Measurements from ENCODE around the gene CLSTN2. TPM values are rescaled to one million over a fixed set of nuclear protein-coding genes. Genes with fewer than 3 reads are reported as not detected.

The CLSTN2 gene
- total and polyA plus RNA-seq, 12 donors: 0.67 to 17.8 (median 5.3) TPM

DNA sequence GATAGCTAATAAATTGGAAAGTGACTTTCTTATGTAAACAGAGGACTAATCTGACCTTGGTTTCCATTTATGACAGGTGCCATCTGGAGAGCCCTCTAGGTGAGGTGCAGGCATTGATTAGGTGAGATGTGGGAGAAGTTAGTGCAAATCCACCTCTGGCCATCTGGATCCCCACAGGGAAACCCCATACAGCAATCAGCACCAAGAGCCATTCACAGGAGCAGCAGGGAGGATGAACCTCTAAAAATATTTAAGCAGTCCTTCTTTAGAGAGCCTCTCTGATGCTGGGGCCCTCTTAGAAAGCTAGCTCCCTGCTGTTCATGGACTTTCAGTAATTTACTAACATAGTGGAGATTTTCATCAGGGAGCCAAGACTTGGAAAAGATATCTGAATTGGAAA lies 69.3 kb downstream of the CLSTN2 start:
- Histone ChIP-seq H3K9me3 (replicated peaks in 1 of 3) (no peaks in the 10 kb centered on the region), H3K27ac (no peak overlapping the region), H3K27me3 (no peaks in the 10 kb centered on the region), H3K4me3 (no peak overlapping the region), H3K4me1 (replicated peaks in 1 of 2) (no peaks in the 10 kb centered on the region), H3K36me3 (replicated peaks in 1 of 2) (no peaks in the 10 kb centered on the region)
- intact Hi-C loops (cut with DNase I): no loop called here
- peak in 1 of 7 donors; percentile 13 for DNase-seq
- TF ChIP-seq, protein P1, sequence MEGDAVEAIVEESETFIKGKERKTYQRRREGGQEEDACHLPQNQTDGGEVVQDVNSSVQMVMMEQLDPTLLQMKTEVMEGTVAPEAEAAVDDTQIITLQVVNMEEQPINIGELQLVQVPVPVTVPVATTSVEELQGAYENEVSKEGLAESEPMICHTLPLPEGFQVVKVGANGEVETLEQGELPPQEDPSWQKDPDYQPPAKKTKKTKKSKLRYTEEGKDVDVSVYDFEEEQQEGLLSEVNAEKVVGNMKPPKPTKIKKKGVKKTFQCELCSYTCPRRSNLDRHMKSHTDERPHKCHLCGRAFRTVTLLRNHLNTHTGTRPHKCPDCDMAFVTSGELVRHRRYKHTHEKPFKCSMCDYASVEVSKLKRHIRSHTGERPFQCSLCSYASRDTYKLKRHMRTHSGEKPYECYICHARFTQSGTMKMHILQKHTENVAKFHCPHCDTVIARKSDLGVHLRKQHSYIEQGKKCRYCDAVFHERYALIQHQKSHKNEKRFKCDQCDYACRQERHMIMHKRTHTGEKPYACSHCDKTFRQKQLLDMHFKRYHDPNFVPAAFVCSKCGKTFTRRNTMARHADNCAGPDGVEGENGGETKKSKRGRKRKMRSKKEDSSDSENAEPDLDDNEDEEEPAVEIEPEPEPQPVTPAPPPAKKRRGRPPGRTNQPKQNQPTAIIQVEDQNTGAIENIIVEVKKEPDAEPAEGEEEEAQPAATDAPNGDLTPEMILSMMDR (IDR thresholded peaks at IDR 0.05): no peak
- no peak for TF ChIP-seq POLR2A (IDR thresholded peaks at IDR 0.05)

DNA sequence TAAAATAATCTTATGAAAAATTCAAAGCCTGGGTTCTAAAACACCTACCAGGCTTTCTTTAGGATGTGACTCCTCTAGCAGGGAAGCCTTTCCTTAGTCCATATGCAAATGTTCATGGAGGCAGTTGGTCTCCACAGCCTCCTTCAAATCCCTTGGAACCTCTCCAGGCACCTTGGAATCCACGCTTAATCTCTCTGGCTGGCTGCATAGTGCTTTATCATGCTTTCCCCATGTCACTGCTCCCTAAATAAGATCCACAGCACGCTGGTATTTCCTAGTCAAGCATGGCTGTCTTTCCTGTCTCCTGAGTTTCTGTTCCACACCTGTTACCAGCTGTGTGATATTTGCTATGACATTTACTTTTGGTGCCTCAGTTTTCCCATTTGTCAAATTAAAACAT lies 71.3 kb downstream of the CLSTN2 start:
- TF ChIP-seq POLR2A (IDR thresholded peaks at IDR 0.05): no peak
- TF ChIP-seq, protein P1 (IDR thresholded peaks at IDR 0.05): no peak
- peak in 1 of 7 donors; percentile 29 for DNase-seq
- intact Hi-C loops (cut with DNase I): no loop called here
- Histone ChIP-seq H3K27ac (no peak overlapping the region), H3K36me3 (replicated peaks in 1 of 2) (no peaks in the 10 kb centered on the region), H3K27me3 (no peaks in the 10 kb centered on the region), H3K9me3 (replicated peaks in 1 of 3) (no peaks in the 10 kb centered on the region), H3K4me1 (replicated peaks in 1 of 2) (no peaks in the 10 kb centered on the region), H3K4me3 (no peak overlapping the region)
- WGBS, 4 donors: 21 to 37% (median 34%) methylated on average over 2 of the region's 2 CpGs

DNA sequence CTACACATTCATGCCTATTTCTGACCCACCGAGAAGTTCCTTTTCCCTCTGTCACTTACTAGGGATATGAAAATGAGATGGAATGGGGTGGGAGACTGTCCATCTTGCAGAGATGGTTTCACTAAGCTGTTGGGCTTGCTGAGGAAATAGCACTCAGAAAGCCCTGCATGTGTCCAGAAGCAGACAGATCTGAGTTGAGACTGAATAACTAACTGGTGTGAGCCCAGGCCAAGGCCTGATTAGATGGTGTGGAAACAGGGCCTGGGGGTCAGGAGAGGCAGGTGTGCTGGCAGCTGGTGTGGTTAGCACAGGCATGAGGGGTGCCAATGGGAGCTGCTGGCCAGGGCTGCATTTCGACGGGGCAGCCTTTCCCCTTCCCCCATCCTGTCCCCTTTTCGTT lies 72.1 kb downstream of the CLSTN2 start:
- peak in 1 of 7 donors; percentile 28 for DNase-seq
- WGBS, 4 donors: 82 to 92% (median 89%) methylated on average over 4 of the region's 4 CpGs
- intact Hi-C loops (cut with DNase I): no loop called here
- Histone ChIP-seq H3K4me1 (replicated peaks in 1 of 2) (no peaks in the 10 kb centered on the region), H3K27ac (no peak overlapping the region), H3K4me3 (no peak overlapping the region), H3K9me3 (replicated peaks in 1 of 3) (no peaks in the 10 kb centered on the region), H3K27me3 (no peaks in the 10 kb centered on the region), H3K36me3 (replicated peaks in 1 of 2) (no peaks in the 10 kb centered on the region)
- TF ChIP-seq POLR2A (IDR thresholded peaks at IDR 0.05): no peak

DNA sequence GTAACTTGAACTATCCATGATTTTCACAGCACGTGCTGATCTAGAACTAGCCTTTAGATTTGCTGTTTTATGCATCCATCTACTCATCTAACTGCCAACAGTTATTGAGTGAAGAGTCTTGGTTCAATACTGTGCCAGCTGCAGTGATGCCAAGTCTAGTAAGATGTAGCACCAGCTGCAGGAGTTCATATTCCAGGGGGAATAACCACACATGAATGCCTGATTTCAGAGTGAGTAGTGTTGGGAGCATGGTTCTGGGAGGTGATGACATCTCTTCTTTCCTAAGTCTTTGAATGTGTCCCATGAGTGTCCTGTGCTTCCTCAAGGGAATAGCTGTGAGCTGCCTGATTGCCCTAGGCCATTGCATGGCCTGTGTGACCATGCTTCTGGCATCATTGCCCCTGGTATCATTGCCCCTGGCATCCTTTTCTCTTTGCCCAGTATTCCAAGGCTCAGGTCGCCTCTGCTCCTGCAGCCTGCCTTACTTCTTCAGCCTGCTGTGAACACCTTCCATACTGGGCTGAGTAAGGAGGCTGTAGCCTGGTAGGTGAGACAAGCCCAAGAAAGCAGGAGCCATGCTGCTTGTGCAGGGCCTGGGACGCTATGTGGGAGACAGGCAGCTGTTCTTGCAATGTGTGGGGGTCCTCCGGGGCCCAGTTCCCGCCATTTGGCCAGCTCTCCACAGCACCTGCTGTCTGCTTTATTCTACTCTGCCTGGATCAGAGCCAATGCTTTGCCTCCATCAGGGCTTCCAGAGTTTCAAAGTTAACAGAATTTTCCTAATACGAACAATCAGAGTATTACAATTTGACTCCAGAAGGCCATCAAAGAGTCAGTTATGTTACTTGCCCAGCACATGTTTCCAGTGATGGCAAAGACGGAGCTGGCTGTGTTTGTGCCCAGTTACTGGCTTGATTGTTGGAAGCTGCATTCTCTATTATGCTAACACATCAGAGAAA lies 73.2 kb downstream of the CLSTN2 start:
- no peaks in the 10 kb centered on the region for H3K27me3 ChIP-seq
- TF ChIP-seq POLR2A (IDR thresholded peaks at IDR 0.05): no peak
- TF ChIP-seq, protein P1 (IDR thresholded peaks at IDR 0.05): no peak
- DNase-seq: no peak
- WGBS, 4 donors: 75 to 83% (median 80%) methylated on average over 6 to 7 of the region's 7 CpGs
- no peaks in the 10 kb centered on the region for H3K9me3 ChIP-seq (replicated peaks in 1 of 3)
- intact Hi-C loops (cut with DNase I): no loop called here
- no peak overlapping the region for H3K4me3 ChIP-seq
- H3K27ac ChIP-seq: no peak overlapping the region
- H3K4me1 ChIP-seq (replicated peaks in 1 of 2): no peaks in the 10 kb centered on the region
- no peaks in the 10 kb centered on the region for H3K36me3 ChIP-seq (replicated peaks in 1 of 2)
